GM18517 (cell line): Measurements from ENCODE around the gene GALNT9.
"Not testable (repeated sequence)": the region's sequence is repeated elsewhere in the genome, so short reads cannot be mapped to it uniquely, and the experiment has no call there.

Experiments used
- ATAC-seq: cut with Tn5 transposase; IDR thresholded peaks from one replicate; pipeline ENCODE4 v1.9.1; 2021; ENCODE audit warnings: mild to moderate bottlenecking, moderate library complexity; ENCODE audit not compliant: unreplicated experiment

The GALNT9 gene

GRCh38 chr12:132329036-132329719, at the start of gene GALNT9:
Gene GALNT9 (minus strand): TSS chr12:132329589. CDS start chr12:132329203, 386 bp downstream.
- ATAC-seq = no peak

- not testable (repeated sequence) for ATAC-seq
Observed at GRCh38 chr12:132379057-132379456, 49.7 kb upstream of the GALNT9 start.

- ATAC-seq = no peak
Observed at GRCh38 chr12:132377147-132377546, 47.8 kb upstream of the GALNT9 start.

DNA sequence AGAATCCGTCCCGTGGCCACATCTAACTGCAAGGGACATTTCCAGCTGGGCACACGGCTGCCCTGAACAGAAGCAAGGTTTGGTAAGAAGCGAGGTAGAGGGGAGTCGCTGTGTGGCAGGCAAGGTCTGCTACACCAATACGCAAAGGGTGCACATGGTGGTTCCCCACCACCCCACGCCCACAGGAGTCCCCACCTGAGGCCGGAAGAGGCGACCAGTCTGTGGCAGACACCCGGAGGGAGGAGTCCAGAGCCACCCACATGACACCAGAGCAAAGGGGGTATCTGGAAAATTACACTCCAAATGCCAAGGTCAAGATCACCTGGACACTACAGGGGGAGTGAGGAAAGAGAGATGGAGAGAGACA, 47.1 kb upstream of the GALNT9 start:
- ATAC-seq = no peak

GRCh38 chr12:132375747-132376463, 46.5 kb upstream of the GALNT9 start:
- no peak for ATAC-seq

DNA sequence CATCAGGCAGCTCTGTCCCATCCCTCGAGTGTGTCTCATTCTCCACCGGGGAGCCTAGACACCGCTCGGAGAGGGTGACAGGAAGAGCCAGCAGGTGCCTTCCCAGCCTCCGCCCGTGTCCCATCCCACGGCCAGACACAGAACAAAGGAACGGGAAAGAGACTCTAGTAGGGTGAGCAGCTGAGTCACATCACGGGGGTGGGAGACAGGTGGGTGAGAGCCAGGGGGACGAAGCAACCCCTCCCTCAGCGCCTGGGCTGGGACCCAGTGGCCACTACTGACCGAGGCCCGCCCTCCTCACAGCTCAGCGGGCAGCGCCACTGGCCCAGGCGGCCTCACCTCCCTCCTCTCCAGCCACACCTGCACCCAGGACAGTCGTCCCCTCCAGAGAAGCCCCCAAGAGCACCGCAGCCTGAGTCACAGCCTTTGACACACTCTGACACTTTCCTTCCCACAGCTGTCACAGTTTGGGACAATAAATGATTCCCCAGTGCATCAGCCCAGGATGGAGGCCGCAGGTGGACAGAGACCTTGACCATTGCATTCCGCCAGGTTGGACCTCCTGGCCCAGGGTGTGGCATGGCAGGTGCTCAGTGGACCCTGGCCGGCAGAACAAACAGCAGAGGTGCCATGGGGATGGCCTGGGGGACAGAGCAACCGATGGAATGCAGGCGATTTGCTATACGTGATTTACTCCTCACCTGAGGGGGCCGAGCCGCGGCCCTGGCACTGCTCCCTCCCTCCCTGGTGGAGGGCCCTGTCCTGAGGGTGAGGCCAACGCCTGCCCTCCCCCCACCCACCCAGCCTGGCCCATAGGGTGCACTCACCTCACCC, 45.4 kb upstream of the GALNT9 start:
- no peak for ATAC-seq

DNA sequence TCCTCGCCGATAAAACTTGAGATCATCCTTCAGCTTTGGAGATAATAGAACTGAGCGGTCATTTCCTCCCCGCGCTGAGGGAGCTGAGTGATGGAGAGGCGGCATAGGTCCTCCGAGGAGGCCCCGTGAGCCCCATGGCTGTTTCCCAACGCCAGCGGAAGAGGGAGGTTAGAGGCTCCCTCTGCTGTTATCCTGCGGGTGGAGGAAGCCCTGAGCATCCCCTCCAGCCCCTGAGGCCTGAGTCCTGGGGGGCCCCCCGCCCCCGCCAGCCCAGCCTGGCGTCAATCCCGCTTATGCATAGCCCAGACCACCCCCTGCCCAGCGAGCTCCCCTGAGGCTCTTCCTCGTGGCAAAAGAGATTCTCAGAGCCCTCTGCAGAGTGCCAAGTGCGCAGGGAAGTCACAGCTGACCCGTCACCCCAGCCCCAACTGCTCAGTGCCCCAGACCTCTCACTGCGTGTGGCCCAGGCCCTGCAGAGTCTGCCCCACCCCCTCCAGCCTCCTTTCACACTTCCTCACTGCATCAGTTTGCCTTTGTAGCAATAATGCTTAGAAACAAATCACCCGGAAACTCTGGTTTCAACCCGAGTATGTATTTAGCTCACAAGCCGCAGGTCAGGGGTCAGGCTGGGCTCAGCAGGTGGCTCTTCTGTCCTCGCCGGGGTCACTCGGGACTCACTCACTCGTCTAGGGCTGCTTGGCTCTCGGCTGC, 44.7 kb upstream of the GALNT9 start:
- no peak for ATAC-seq

- ATAC-seq = no peak
Observed at GRCh38 chr12:132367852-132368251, 38.5 kb upstream of the GALNT9 start.

GRCh38 chr12:132367071-132367851, 37.9 kb upstream of the GALNT9 start:
- ATAC-seq = no peak

GRCh38 chr12:132366341-132366861, 37.0 kb upstream of the GALNT9 start:
- no peak for ATAC-seq

- no peak for ATAC-seq
Observed at GRCh38 chr12:132365226-132365625, 35.8 kb upstream of the GALNT9 start.

GRCh38 chr12:132364348-132364902, 35.0 kb upstream of the GALNT9 start:
- ATAC-seq = no peak

- no peak for ATAC-seq
Observed at GRCh38 chr12:132363661-132364347, 34.4 kb upstream of the GALNT9 start.

DNA sequence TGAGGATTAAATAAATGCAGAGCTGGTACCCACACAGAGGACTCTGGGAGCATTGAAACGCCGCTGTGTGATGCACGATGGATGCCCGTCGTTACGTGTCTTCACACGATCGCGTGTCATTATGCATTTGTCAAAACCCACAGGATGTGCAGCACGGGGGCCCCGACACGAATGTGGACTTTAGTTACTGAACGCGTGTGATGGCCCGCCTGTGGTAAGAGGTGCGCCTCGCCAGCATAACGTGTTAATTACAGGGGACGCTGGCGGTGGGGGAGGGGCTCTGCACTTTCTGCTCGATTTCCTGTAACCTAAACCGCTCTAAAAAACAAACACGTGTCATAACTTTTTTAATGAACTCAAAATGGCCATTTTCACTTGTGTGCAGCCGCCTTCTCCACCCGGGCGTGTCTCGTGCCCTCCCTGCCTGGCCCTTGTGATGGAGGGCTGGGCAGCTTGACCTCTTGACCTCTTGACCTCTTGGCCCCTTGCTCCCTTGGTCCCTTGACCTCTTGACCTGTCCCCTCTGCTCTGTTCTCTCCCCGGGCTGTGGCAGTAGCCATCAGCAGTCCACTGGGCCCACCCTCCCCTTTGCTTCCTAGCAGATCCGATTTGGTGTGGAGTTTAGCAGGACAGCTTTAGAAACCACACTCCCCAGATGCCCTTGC, 33.7 kb upstream of the GALNT9 start:
- ATAC-seq = no peak

DNA sequence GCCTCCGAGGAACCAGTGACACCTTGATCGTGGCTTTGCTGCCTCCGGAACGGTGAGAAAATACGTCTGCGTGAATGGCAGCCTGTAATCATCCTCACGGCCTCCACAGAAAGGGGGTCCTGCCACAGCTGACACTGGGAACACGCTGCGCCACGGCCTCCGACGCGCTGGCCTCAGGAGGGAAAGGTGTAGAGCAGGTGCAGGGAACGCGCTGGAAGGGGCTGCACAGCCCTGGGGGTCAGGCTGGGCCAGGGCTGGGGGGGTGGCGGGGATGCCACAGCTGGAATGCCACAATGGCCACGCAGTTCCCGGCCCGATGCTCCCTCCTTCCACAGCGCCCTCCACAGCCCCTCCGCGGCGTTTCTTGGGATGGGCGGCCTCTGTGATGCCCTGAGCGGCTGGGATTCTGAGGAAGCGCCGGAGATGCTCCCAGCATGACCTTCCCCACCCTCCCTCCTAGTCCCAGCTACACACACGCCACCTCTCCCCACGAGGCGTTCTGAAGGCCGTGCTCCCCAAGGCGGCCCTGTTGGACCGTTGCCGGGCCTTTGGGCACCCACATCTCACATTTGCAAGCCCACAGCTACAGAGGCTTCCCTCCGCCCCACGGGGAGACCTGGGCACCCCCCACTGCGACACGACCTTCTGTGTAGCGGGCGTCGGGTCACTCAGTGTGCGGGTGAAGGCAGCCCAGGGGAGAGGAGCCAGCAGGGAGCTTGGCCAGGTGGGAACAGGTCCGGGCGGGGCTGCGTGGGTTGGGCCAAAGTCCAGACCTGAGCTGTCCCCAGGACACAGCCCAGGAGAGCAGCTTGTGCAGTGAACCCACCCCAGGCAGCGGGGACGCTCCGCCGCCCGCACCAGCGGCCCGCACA, 31.8 kb upstream of the GALNT9 start:
- no peak for ATAC-seq

GRCh38 chr12:132360410-132360809, 31.0 kb upstream of the GALNT9 start:
- no peak for ATAC-seq

GRCh38 chr12:132359971-132360370, 30.6 kb upstream of the GALNT9 start:
- ATAC-seq = no peak

GRCh38 chr12:132359551-132359950, 30.2 kb upstream of the GALNT9 start:
- ATAC-seq = no peak
